Progenitor cell of endocrine pancreas (in vitro differentiated cells): ENCODE data around the gene HSPA4L. TPM values are rescaled to one million over a fixed set of nuclear protein-coding genes. Genes with fewer than 3 reads are reported as not detected.

Experiments
- DNase-seq: peaks from one replicate; pipeline ENCODE4 v3.0.0; 2021; ENCODE audit warnings: low spot score; ENCODE audit not compliant: unreplicated experiment
- H3K27ac Mint-ChIP-seq: 2 replicates; pipeline ENCODE4 v1.8.0; 2021; ENCODE audit warnings: mild to moderate bottlenecking, moderate library complexity, mixed read lengths
- H3K27me3 Mint-ChIP-seq: 2 replicates; pipeline ENCODE4 v1.8.0; 2021; ENCODE audit warnings: mixed read lengths
- H3K36me3 Mint-ChIP-seq: 2 replicates; pipeline ENCODE4 v1.8.0; 2022; ENCODE audit warnings: mixed read lengths; ENCODE audit not compliant: insufficient read depth
- H3K4me1 Mint-ChIP-seq: 2 replicates; pipeline ENCODE4 v1.8.0; 2021; ENCODE audit warnings: low read depth, mixed read lengths
- H3K4me3 Mint-ChIP-seq: 2 replicates; pipeline ENCODE4 v1.8.0; 2021; ENCODE audit warnings: low read depth, mild to moderate bottlenecking, moderate library complexity, mixed read lengths
- H3K9me3 Mint-ChIP-seq: 2 replicates; pipeline ENCODE4 v1.8.0; 2021; ENCODE audit warnings: low read depth, mixed read lengths
- total RNA-seq: library from RNA; stranded (reverse); gene quantifications from 2 replicates; pipeline ENCODE4 v1.2.1, GENCODE V29; 2021
- TF ChIP-seq, protein P1 (sequence below): fragments of 200-600 bp; sonication (generic); IDR thresholded peaks from one replicate; pipeline ENCODE4 v1.5.0; 2021; ENCODE audit warnings: antibody characterized with exemption, mild to moderate bottlenecking; ENCODE audit not compliant: unreplicated experiment

The HSPA4L gene
- total RNA-seq, 1 donor from 2014 or later: 3.5 TPM

DNA sequence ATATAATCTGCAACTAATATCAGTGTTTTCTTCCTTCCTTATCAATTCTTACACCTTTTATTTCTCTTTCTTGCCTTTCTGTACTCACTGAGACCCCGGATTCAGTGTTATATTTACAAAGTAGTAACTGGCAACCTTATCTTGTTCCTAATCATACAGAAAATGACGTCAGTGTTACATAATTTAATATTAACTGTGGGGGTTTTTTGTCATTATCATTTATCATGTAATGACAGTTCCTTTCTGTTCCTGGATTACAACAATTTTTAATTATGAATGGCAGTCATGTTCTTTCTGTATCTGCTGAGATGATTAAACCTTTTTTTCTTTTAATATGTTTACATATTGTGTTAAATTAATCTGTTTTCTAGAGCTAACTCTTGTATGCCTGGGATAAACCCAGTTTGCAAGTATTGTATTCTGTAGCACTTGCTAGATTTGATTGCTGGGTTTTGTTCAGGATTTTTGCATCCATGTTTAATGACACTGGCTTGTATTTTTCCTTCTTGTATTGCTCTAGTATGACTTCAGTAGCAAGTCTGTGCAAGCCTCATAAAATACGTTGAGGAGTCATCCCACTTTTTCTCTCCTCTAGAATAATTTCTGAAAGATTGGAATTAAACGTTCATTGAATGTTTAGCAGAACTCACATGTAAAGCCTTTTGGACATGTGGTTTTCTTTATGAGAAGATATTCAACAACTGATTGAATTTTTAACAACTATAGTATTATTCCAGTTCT lies 10.4 kb upstream of the HSPA4L start:
- Mint-ChIP-seq H3K4me1 (peaks cover 6% of the 10 kb centered on the region), H3K9me3 (no peaks in the 10 kb centered on the region)

DNA sequence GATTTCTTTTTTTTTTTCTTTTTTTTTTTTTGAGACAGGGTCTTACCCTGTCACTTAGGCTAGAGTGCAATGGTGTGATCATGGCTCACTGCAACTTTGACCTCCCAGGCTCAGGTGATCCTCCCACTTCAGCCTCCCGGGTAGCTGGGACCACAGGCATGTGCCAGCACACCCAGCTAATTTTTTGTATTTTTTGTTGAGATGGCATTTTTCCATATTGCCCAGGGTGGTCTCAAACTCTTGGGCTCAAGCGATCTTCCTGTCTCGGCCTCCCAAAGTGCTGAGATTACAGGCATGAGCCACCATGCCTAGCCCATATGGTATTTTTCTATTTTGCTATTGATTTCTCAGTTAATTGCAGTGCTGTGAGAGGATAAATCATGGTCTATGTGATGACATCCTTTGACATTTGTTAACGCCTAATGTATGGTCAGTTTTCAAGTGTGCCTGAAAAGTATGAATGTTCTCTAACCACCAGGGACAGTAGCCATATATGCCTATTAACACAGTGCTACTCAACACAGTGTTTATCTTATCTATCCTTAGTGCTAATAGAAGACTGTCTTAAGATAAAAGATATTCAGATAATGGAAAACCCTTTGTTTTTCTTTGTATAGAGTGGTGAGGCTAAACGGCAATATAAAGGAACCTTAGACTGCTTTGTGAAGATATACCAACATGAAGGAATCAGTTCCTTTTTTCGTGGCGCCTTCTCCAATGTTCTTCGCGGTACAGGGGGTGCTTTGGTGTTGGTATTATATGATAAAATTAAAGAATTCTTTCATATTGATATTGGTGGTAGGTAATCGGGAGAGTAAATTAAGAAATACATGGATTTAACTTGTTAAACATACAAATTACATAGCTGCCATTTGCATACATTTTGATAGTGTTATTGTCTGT lies 9.1 kb upstream of the HSPA4L start:
- no peaks in the 10 kb centered on the region for H3K36me3 Mint-ChIP-seq
- no peaks in the 10 kb centered on the region for H3K27me3 Mint-ChIP-seq
- no peak for DNase-seq
- no peak overlapping the region for H3K4me3 Mint-ChIP-seq
- peaks cover 15% of the 10 kb centered on the region for H3K4me1 Mint-ChIP-seq
- no peak overlapping the region for H3K27ac Mint-ChIP-seq
- TF ChIP-seq, protein P1, sequence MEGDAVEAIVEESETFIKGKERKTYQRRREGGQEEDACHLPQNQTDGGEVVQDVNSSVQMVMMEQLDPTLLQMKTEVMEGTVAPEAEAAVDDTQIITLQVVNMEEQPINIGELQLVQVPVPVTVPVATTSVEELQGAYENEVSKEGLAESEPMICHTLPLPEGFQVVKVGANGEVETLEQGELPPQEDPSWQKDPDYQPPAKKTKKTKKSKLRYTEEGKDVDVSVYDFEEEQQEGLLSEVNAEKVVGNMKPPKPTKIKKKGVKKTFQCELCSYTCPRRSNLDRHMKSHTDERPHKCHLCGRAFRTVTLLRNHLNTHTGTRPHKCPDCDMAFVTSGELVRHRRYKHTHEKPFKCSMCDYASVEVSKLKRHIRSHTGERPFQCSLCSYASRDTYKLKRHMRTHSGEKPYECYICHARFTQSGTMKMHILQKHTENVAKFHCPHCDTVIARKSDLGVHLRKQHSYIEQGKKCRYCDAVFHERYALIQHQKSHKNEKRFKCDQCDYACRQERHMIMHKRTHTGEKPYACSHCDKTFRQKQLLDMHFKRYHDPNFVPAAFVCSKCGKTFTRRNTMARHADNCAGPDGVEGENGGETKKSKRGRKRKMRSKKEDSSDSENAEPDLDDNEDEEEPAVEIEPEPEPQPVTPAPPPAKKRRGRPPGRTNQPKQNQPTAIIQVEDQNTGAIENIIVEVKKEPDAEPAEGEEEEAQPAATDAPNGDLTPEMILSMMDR: no peak
- H3K9me3 Mint-ChIP-seq: no peaks in the 10 kb centered on the region

More for the DNA sequence above, 10.4 kb upstream of the HSPA4L start:
- Mint-ChIP-seq H3K4me3 (no peak overlapping the region), H3K27me3 (no peaks in the 10 kb centered on the region), H3K36me3 (no peaks in the 10 kb centered on the region), H3K27ac (no peak overlapping the region)
- no peak for DNase-seq
- TF ChIP-seq, protein P1: no peak

DNA sequence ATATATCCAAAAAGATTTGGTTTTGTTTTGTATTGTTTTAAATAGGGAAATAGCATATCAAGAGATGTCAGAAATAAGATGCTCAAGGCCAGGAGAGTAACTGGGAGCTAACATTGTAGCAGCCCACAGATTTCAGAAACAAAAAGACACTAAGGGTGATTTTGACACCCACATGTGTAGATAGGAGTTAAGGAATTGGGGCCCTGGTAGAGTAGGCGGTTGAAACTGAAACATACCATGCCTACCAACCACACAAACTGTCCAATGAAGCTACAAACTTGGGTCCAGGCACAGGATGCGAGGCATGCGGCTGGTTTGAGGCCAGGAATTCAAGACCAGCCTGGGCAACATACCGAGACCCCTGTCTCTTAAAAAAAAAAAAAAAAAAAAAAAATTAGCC lies 6.3 kb upstream of the HSPA4L start:
- Mint-ChIP-seq H3K36me3 (no peaks in the 10 kb centered on the region), H3K9me3 (no peaks in the 10 kb centered on the region), H3K27ac (no peak overlapping the region), H3K27me3 (peaks cover under 1% of the 10 kb centered on the region), H3K4me1 (peaks cover 21% of the 10 kb centered on the region), H3K4me3 (no peak overlapping the region)
- DNase-seq: no peak
- TF ChIP-seq, protein P1: no peak

DNA sequence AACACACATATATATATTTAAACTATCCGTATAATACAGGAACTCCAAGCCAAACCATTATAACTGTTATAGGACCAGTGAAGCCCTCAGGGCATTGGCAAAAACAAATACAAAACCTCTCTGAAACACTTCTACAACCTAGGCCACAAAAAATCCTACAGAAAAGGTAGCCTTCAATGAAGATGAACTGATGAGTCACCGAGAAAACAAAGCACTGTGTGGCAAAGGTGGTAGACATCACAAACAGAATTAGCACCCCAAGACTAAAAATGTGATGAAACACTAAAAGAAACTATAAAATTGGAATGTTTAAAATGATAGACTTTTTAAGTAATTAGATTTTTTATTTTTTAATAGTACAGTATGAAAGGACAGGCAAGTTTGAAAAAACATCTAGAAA lies 5.5 kb upstream of the HSPA4L start:
- no peak for DNase-seq
- no peak overlapping the region for H3K27ac Mint-ChIP-seq
- no peaks in the 10 kb centered on the region for H3K36me3 Mint-ChIP-seq
- H3K4me1 Mint-ChIP-seq: peaks cover 20% of the 10 kb centered on the region
- TF ChIP-seq, protein P1: no peak
- H3K27me3 Mint-ChIP-seq: peaks cover 6% of the 10 kb centered on the region
- no peak overlapping the region for H3K4me3 Mint-ChIP-seq
- no peaks in the 10 kb centered on the region for H3K9me3 Mint-ChIP-seq

DNA sequence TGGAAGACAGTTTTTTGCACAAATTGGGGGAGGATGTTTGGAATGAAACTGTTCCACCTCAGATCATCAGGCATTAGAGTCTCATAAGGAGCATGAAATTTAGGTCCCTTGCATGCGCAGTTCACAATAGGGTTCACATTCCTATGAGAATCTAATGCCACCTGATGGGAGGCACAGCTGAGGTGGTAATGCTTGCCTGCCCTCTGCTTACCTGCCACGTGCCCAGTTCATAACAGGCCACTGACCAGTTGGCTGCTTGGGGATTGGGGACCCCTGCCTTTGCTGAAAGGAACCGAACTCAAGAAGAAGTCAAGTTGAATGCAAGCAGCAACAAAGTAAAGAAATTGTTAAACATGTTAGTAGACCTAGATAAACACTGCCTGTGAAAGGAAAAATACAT lies 4.6 kb upstream of the HSPA4L start:
- peak overlapping the region; percentile 73 for H3K27ac Mint-ChIP-seq
- H3K36me3 Mint-ChIP-seq: no peaks in the 10 kb centered on the region
- TF ChIP-seq, protein P1: no peak
- no peak overlapping the region for H3K4me3 Mint-ChIP-seq
- peaks cover 6% of the 10 kb centered on the region for H3K27me3 Mint-ChIP-seq
- H3K4me1 Mint-ChIP-seq: peaks cover 17% of the 10 kb centered on the region
- no peak for DNase-seq
- no peaks in the 10 kb centered on the region for H3K9me3 Mint-ChIP-seq
